ENCODE results near the gene SSBP2.
"Not testable (repeated sequence)": the region's sequence is repeated elsewhere in the genome, so short reads cannot be mapped to it uniquely, and the experiment has no call there.

Gene SSBP2

GRCh38 chr5:81726297-81726696 is 24.6 kb downstream of the SSBP2 start:
- no peak for DNase-seq

- no peak for DNase-seq
These were observed 26.3 kb downstream of the SSBP2 start for GRCh38 chr5:81724571-81724970.

- no peak for DNase-seq
These were observed 26.8 kb downstream of the SSBP2 start for GRCh38 chr5:81724108-81724507.

GRCh38 chr5:81721049-81721448 is 29.8 kb downstream of the SSBP2 start:
- DNase-seq = no peak

GRCh38 chr5:81719743-81720345 is 31.1 kb downstream of the SSBP2 start:
- no peak for DNase-seq

- DNase-seq = no peak
These were observed 32.6 kb downstream of the SSBP2 start for GRCh38 chr5:81718300-81718699.

- no peak for DNase-seq
These were observed 33.0 kb downstream of the SSBP2 start for GRCh38 chr5:81717860-81718259.

- no peak for DNase-seq
These were observed 33.7 kb downstream of the SSBP2 start for GRCh38 chr5:81717226-81717625.

- DNase-seq = not testable (repeated sequence)
These were observed 36.8 kb downstream of the SSBP2 start for GRCh38 chr5:81714076-81714475.

GRCh38 chr5:81708889-81709288 is 42.0 kb downstream of the SSBP2 start:
- peak; percentile 22 for DNase-seq

- DNase-seq = no peak
These were observed 47.1 kb downstream of the SSBP2 start for GRCh38 chr5:81703840-81704239.

GRCh38 chr5:81700166-81700565 is 50.7 kb downstream of the SSBP2 start:
- no peak for DNase-seq

GRCh38 chr5:81698813-81699212 is 52.1 kb downstream of the SSBP2 start:
- no peak for DNase-seq

- no peak for DNase-seq
These were observed 54.2 kb downstream of the SSBP2 start for GRCh38 chr5:81696418-81697397.

GRCh38 chr5:81694726-81695125 is 56.2 kb downstream of the SSBP2 start:
- no peak for DNase-seq

- DNase-seq = no peak
These were observed 62.7 kb downstream of the SSBP2 start for GRCh38 chr5:81688215-81688614.

- no peak for DNase-seq
These were observed 63.6 kb downstream of the SSBP2 start for GRCh38 chr5:81687292-81687691.

GRCh38 chr5:81685471-81685870 is 65.4 kb downstream of the SSBP2 start:
- no peak for DNase-seq

GRCh38 chr5:81679885-81680284 is 71.0 kb downstream of the SSBP2 start:
- DNase-seq = no peak

- DNase-seq = no peak
These were observed 75.5 kb downstream of the SSBP2 start for GRCh38 chr5:81675420-81675819.

- no peak for DNase-seq
These were observed 85.1 kb downstream of the SSBP2 start for GRCh38 chr5:81665795-81666194.

GRCh38 chr5:81660624-81661023 is 90.3 kb downstream of the SSBP2 start:
- not testable (repeated sequence) for DNase-seq

GRCh38 chr5:81657386-81657785 is 93.5 kb downstream of the SSBP2 start:
- peak; percentile 12 for DNase-seq

- DNase-seq = no peak
These were observed 94.1 kb downstream of the SSBP2 start for GRCh38 chr5:81656783-81657182.
